ENCODE measurements around the gene CD8B. TPM values are rescaled to one million over a fixed set of nuclear protein-coding genes. Genes with fewer than 3 reads are reported as not detected.

CD8B gene
- not detected in 2 replicates for polyA plus RNA-seq

DNA sequence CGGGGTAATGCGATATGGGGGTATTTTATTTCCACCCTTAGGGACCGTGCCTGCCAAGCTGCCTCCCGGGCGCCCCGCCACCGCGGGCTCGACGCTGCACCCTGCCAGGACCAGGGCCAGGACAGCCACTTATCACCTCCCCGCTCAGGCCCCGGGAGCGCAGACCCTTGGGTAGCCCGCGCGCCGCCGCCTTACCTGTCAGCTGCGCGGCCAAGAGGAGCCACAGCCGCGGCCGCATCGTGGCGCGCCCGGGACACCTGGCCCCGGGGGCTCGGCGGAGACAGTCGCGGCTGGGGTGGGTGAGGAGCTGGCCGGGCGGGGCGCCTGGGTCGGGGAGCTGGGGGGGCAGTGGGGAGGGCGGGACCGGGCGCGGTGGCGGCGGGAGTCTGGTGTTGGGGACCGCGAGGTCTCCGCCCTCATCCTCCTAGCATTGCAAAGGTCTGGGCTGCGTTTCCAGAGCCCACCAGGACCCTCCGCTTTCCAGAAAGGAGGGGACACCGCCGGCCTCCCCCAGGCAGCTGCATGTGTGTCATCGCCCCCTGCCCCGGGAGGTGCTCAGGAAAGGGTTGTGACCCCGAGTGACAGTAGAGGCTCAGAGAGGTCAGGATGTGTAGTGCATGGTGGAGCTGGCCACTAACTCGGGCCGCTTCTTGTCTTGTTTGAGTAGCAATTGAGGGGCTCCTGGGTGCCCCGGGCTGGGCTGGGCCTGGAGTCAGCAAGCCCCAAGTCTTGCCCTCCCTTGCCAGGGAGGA is at the start of gene CD8B:
CD8B (minus strand) TSS at position 259 of the 752 bp plus-strand sequence; CDS start at position 238, 21 bp downstream.

GRCh38 chr2:86790676-86791572 is 70.8 kb downstream of the CD8B start, which contains the start of gene CD8A:
TSS of gene CD8A (minus strand) at chr2:86790913. CDS start at chr2:86790825, 88 bp downstream.

Other genes starting within 250 kb of the CD8B start
- gene RNF103, start 238.0 kb downstream of the CD8B start, polyA plus RNA-seq = 28.5 and 32.5 TPM in 2 replicates
- gene RMND5A, start 141.6 kb downstream of the CD8B start, polyA plus RNA-seq = 12.8 and 15.4 TPM in 2 replicates
- 2.1 and 4.4 TPM in 2 replicates for gene CD8A, start 71.0 kb downstream of the CD8B start, polyA plus RNA-seq
- gene RGPD1, start 80.2 kb upstream of the CD8B start, polyA plus RNA-seq = 1.3 and 1.7 TPM in 2 replicates
- 6.9 and 7.0 TPM in 2 replicates for gene PLGLB1, start 160.0 kb upstream of the CD8B start, polyA plus RNA-seq

Measured in Purkinje cell (primary cell).